CD14-positive monocyte (primary cell): Measurements from ENCODE around the gene PALM2AKAP2. TPM values are rescaled to one million over a fixed set of nuclear protein-coding genes. Genes with fewer than 3 reads are reported as not detected.

Source experiments
- DNase-seq, 3 donors: peaks; one replicate each; pipeline ENCODE4 v3.0.0-alpha.2; 2011 to 2022
- H2AFZ ChIP-seq: 2 replicates; pipeline ENCODE4 v1.6.0; 2012; ENCODE audit warnings: mild to moderate bottlenecking, low read depth, low read length, inconsistent platforms; ENCODE audit not compliant: insufficient read depth, poor library complexity, severe bottlenecking
- H3K27ac ChIP-seq, 2 donors: 1 replicate in 1 of 2; 2 replicates in 1 of 2; pipeline ENCODE4 v1.5.1; 2012 to 2013; ENCODE audit warnings: low read length in 2 of 2, control low read depth in 1 of 2, inconsistent platforms in 1 of 2, low read depth in 1 of 2, mild to moderate bottlenecking in 1 of 2
- H3K27me3 ChIP-seq, 2 donors: one replicate each; pipeline versions ENCODE4 v1.6.0 to v1.6.1; 2011 to 2013; ENCODE audit warnings: low read length in 2 of 2; ENCODE audit not compliant: control insufficient read depth in 2 of 2, insufficient read depth in 2 of 2
- H3K36me3 ChIP-seq, 2 donors: replicated peaks in 1 of 2; 1 replicate in 1 of 2; 2 replicates in 1 of 2; pipeline versions ENCODE4 v1.5.1 to v1.6.1; 2012 to 2013; ENCODE audit warnings: low read length in 2 of 2, control low read depth in 1 of 2, inconsistent platforms in 1 of 2, mild to moderate bottlenecking in 1 of 2; ENCODE audit not compliant: insufficient read depth in 2 of 2, control insufficient read depth in 1 of 2
- H3K4me1 ChIP-seq, 2 donors: 1 replicate in 1 of 2; 2 replicates in 1 of 2; pipeline versions ENCODE4 v1.5.1 to v1.6.1; 2012 to 2013; ENCODE audit warnings: low read length in 2 of 2, control low read depth in 1 of 2, inconsistent platforms in 1 of 2, mild to moderate bottlenecking in 1 of 2, moderate library complexity in 1 of 2; ENCODE audit not compliant: insufficient read depth in 2 of 2, control insufficient read depth in 1 of 2
- H3K4me2 ChIP-seq: replicated peaks from 2 replicates; pipeline ENCODE3; 2012; ENCODE audit warnings: low read length, moderate library complexity, mild to moderate bottlenecking; ENCODE audit not compliant: poor library complexity, severe bottlenecking; ENCODE audit errors: extremely low read depth
- H3K4me3 ChIP-seq, 3 experiments: fragments of 200-600 bp in 1 of 3; sonication (generic) in 1 of 3; replicated peaks in 1 of 3; 1 replicate in 2 of 3; 2 replicates in 1 of 3; pipeline ENCODE4 v1.5.1; 2011 to 2013; ENCODE audit warnings: low read length in 3 of 3, mild to moderate bottlenecking in 3 of 3, control low read depth in 2 of 3, low read depth in 2 of 3, inconsistent platforms in 1 of 3, moderate library complexity in 1 of 3
- H3K79me2 ChIP-seq: 2 replicates; pipeline ENCODE4 v1.6.0; 2012; ENCODE audit warnings: mild to moderate bottlenecking, control low read depth, inconsistent platforms, low read length, moderate library complexity; ENCODE audit not compliant: insufficient read depth
- H3K9ac ChIP-seq: 2 replicates; pipeline ENCODE4 v1.6.0; 2017; ENCODE audit warnings: low read length, mild to moderate bottlenecking; ENCODE audit not compliant: insufficient read depth, poor library complexity, severe bottlenecking
- H3K9me3 ChIP-seq, 2 donors: replicated peaks in 1 of 2; 1 replicate in 1 of 2; 2 replicates in 1 of 2; pipeline versions ENCODE4 v1.5.1 to v1.6.1; 2012 to 2013; ENCODE audit warnings: low read length in 2 of 2, control low read depth in 1 of 2; ENCODE audit not compliant: control insufficient read depth in 1 of 2, insufficient read depth in 1 of 2
- H4K20me1 ChIP-seq: 2 replicates; pipeline ENCODE4 v1.6.0; 2012; ENCODE audit warnings: mild to moderate bottlenecking, low read length, control low read depth, moderate library complexity; ENCODE audit not compliant: insufficient read depth
- H3K27ac Mint-ChIP-seq, 7 donors: one replicate each; pipeline ENCODE4 v1.8.0; 2020; ENCODE audit warnings: mild to moderate bottlenecking in 7 of 7, mixed read lengths in 7 of 7, moderate library complexity in 6 of 7, inconsistent platforms in 2 of 7
- H3K27me3 Mint-ChIP-seq, 3 donors: one replicate each; pipeline ENCODE4 v1.8.0; 2021 to 2022; ENCODE audit warnings: low read depth in 3 of 3, mild to moderate bottlenecking in 3 of 3, mixed read lengths in 3 of 3, moderate library complexity in 3 of 3, inconsistent platforms in 1 of 3
- H3K36me3 Mint-ChIP-seq, 2 donors: one replicate each; pipeline ENCODE4 v1.8.0; 2020; ENCODE audit warnings: mixed read lengths in 2 of 2, inconsistent platforms in 1 of 2, mild to moderate bottlenecking in 1 of 2
- H3K4me1 Mint-ChIP-seq: one replicate; pipeline ENCODE4 v1.8.0; 2020; ENCODE audit warnings: mild to moderate bottlenecking, mixed read lengths
- H3K4me3 Mint-ChIP-seq, 2 donors: one replicate each; pipeline ENCODE4 v1.8.0; 2020; ENCODE audit warnings: mild to moderate bottlenecking in 2 of 2, mixed read lengths in 2 of 2, moderate library complexity in 1 of 2
- H3K9me3 Mint-ChIP-seq, 7 donors: one replicate each; pipeline ENCODE4 v1.8.0; 2020 to 2022; ENCODE audit warnings: mixed read lengths in 7 of 7, mild to moderate bottlenecking in 6 of 7, moderate library complexity in 6 of 7, inconsistent platforms in 2 of 7
- WGBS: methylation state at CpG from one replicate; pipeline ENCODE4 v1.1.5; 2013; ENCODE audit warnings: missing lambda C conversion rate; ENCODE audit not compliant: insufficient coverage; 5-methylcytosine and 5-hydroxymethylcytosine counted together
- intact Hi-C, 2 donors: fragments of 100-400 bp; cut with micrococcal nuclease; formaldehyde crosslinking; loops; one replicate each; pipeline versions ENCODE4 v1.15.0 to v1.15.1; 2023
- polyA plus RNA-seq, 3 donors: library from polyadenylated mRNA; depleted of rRNA in 1 of 3; unstranded in 2 of 3; stranded (reverse) in 1 of 3; fragments of 300-500 nt in 2 of 3; fragments of >200 nt in 1 of 3; fragmentation: Illumina TruSeq in 2 of 3; gene quantifications; 1 replicate in 2 of 3; 2 replicates in 1 of 3; pipeline ENCODE4 v1.2.3, GENCODE V29; 2012 to 2021
- TF ChIP-seq, protein P1 (sequence below): fragments of 200-600 bp; IDR thresholded peaks from one replicate; pipeline ENCODE4 v1.8.0; 2022; ENCODE audit warnings: antibody characterized with exemption, mild to moderate bottlenecking

The PALM2AKAP2 gene
- polyA plus RNA-seq, 3 donors, result not detected

DNA sequence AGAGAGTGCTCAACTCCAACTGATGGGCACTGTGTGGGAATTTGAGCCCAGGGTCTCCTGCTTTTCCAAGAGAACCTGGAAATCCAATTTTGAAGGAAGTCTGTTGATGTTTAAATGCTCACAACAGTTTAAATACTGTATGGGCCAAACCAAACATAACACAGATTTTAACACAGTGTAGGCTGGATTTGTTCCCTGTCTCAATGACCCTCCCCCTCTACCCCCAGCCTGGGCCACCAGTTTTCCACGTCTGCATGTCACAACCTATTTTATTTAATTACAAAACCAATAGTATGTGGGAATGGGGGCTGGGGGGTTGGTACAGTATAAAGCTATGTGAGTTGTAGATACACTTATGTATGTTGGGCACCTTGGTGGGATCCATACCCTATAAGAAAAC lies 11.7 kb downstream of the PALM2AKAP2 start:
- Histone ChIP-seq H2AFZ (no peak overlapping the region), H3K4me2 (no peak overlapping the region), H3K79me2 (no peaks in the 10 kb centered on the region), H3K27ac (no peak overlapping the region), H3K9me3 (no peaks in the 10 kb centered on the region), H3K36me3 (no peaks in the 10 kb centered on the region), H3K4me1 (no peaks in the 10 kb centered on the region), H3K4me3 (no peak overlapping the region), H4K20me1 (no peaks in the 10 kb centered on the region), H3K27me3 (no peaks in the 10 kb centered on the region), H3K9ac (no peak overlapping the region)
- TF ChIP-seq, protein P1, sequence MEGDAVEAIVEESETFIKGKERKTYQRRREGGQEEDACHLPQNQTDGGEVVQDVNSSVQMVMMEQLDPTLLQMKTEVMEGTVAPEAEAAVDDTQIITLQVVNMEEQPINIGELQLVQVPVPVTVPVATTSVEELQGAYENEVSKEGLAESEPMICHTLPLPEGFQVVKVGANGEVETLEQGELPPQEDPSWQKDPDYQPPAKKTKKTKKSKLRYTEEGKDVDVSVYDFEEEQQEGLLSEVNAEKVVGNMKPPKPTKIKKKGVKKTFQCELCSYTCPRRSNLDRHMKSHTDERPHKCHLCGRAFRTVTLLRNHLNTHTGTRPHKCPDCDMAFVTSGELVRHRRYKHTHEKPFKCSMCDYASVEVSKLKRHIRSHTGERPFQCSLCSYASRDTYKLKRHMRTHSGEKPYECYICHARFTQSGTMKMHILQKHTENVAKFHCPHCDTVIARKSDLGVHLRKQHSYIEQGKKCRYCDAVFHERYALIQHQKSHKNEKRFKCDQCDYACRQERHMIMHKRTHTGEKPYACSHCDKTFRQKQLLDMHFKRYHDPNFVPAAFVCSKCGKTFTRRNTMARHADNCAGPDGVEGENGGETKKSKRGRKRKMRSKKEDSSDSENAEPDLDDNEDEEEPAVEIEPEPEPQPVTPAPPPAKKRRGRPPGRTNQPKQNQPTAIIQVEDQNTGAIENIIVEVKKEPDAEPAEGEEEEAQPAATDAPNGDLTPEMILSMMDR, result no peak
- Mint-ChIP-seq H3K9me3 (peaks cover 0 to 3% (median 0%) of the 10 kb centered on the region in 7 donors), H3K27ac (no peak overlapping the region), H3K36me3 (no peaks in the 10 kb centered on the region), H3K4me3 (no peak overlapping the region), H3K4me1 (no peaks in the 10 kb centered on the region), H3K27me3 (peaks cover 0 to 6% (median 5%) of the 10 kb centered on the region in 3 donors)
- no peak for DNase-seq
- intact Hi-C loops, result no loop called here
- WGBS, result no CpG with 5 or more reads among the region's 1 CpG

DNA sequence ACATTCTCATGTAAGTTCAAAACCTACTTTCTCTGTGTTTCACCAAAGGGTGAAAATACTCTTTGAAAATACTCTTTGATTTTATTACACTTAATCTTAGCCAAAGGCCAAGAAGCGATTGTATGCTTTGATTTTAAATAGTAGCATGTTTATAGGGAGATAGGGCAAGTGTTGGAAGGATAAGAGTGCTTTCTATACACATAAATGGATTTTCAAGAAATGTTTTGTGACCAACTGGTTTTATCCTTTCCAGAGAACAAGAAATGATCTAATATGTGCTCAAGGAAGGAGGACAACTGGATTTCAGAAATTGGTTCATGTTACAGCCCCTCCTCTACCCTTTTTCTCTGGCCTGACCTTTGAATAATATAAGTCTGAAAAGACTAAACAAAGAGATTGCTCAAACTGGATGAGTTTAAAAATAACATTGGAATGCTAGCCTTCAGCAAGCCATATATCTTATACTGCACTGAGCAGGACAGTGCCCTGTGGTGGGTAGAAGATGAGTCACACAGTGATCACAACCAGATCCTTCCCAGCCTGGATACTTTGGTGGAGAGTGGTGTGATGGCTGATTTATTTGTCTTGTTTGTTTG lies 13.1 kb downstream of the PALM2AKAP2 start:
- no CpG with 5 or more reads among the region's 1 CpG for WGBS
- Mint-ChIP-seq H3K36me3 (no peaks in the 10 kb centered on the region), H3K9me3 (peaks cover 0 to 2% (median 0%) of the 10 kb centered on the region in 7 donors), H3K27ac (no peak overlapping the region), H3K4me1 (no peaks in the 10 kb centered on the region), H3K4me3 (no peak overlapping the region), H3K27me3 (peaks cover 4 to 6% (median 4%) of the 10 kb centered on the region in 3 donors)
- Histone ChIP-seq H4K20me1 (no peaks in the 10 kb centered on the region), H3K27ac (no peak overlapping the region), H3K9ac (no peak overlapping the region), H3K79me2 (no peaks in the 10 kb centered on the region), H3K4me2 (no peak overlapping the region), H3K36me3 (no peaks in the 10 kb centered on the region), H3K4me1 (no peaks in the 10 kb centered on the region), H3K4me3 (no peak overlapping the region), H3K27me3 (no peaks in the 10 kb centered on the region), H2AFZ (no peak overlapping the region), H3K9me3 (no peaks in the 10 kb centered on the region)
- DNase-seq, result no peak
- intact Hi-C loops, result no loop called here
- TF ChIP-seq, protein P1, result no peak
